BE2C (cell line): ENCODE measurements around the gene NEO1.

ENCODE experiments used
- DNase-seq: peaks from one replicate; pipeline ENCODE4 v3.0.0-alpha.2; 2020
- H3K27me3 ChIP-seq: fragments of 250-450 bp; sonication (Bioruptor Pico); 2 replicates; pipeline ENCODE4 v1.5.1; 2020; ENCODE audit warnings: mild to moderate bottlenecking
- H3K36me3 ChIP-seq: fragments of 250-450 bp; sonication (Bioruptor Pico); 2 replicates; pipeline ENCODE4 v1.5.1; 2020; ENCODE audit warnings: mild to moderate bottlenecking
- H3K4me1 ChIP-seq: fragments of 250-450 bp; sonication (Bioruptor Pico); 2 replicates; pipeline ENCODE4 v1.5.1; 2020
- H3K4me3 ChIP-seq: 2 replicates; pipeline ENCODE4 v1.5.1; 2011; ENCODE audit warnings: low read depth, low read length
- H3K9me3 ChIP-seq: fragments of 250-450 bp; sonication (Bioruptor Pico); 2 replicates; pipeline ENCODE4 v1.5.1; 2020
- TF ChIP-seq, protein P1 (sequence below): IDR thresholded peaks from 2 replicates; pipeline ENCODE4 v1.5.1; 2012; ENCODE audit warnings: mild to moderate bottlenecking, low read depth, low read length

NEO1 gene

GRCh38 chr15:73284090-73284716 lies 231.9 kb downstream of the NEO1 start:
- no peak for DNase-seq
- Histone ChIP-seq H3K4me3 (no peak overlapping the region), H3K9me3 (no peaks in the 10 kb centered on the region), H3K27me3 (peaks cover 11% of the 10 kb centered on the region), H3K4me1 (no peaks in the 10 kb centered on the region), H3K36me3 (no peaks in the 10 kb centered on the region)
- TF ChIP-seq, protein P1, sequence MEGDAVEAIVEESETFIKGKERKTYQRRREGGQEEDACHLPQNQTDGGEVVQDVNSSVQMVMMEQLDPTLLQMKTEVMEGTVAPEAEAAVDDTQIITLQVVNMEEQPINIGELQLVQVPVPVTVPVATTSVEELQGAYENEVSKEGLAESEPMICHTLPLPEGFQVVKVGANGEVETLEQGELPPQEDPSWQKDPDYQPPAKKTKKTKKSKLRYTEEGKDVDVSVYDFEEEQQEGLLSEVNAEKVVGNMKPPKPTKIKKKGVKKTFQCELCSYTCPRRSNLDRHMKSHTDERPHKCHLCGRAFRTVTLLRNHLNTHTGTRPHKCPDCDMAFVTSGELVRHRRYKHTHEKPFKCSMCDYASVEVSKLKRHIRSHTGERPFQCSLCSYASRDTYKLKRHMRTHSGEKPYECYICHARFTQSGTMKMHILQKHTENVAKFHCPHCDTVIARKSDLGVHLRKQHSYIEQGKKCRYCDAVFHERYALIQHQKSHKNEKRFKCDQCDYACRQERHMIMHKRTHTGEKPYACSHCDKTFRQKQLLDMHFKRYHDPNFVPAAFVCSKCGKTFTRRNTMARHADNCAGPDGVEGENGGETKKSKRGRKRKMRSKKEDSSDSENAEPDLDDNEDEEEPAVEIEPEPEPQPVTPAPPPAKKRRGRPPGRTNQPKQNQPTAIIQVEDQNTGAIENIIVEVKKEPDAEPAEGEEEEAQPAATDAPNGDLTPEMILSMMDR = peak; percentile 39; the same call in 1 of the 2 replicates

DNA sequence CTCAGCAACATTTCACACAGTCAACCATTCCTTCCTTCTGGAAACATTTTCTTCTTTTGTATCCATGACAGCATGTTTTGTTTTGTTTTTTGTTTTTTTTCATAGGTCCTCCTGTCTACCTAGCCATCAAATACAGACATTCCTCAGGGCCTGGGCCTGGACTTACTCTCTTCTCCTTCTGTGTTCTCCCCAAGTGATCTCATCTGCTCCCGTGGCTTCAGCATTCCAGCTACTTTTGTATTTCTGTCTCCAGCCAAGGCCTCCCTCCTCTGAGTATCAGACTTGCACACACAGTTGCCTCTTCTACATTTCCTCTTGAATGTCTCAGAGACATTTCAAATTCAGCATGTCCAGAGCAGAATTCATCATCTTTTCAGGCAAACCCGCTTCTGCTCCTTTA lies 234.0 kb downstream of the NEO1 start:
- TF ChIP-seq, protein P1 = no peak
- Histone ChIP-seq H3K9me3 (no peaks in the 10 kb centered on the region), H3K27me3 (peaks cover 11% of the 10 kb centered on the region), H3K36me3 (no peaks in the 10 kb centered on the region), H3K4me3 (no peak overlapping the region), H3K4me1 (no peaks in the 10 kb centered on the region)
- no peak for DNase-seq

- peaks cover 11% of the 10 kb centered on the region for H3K27me3 ChIP-seq
- H3K4me1 ChIP-seq = no peaks in the 10 kb centered on the region
- no peak overlapping the region for H3K4me3 ChIP-seq
- TF ChIP-seq, protein P1 = no peak
- DNase-seq = no peak
- H3K9me3 ChIP-seq = no peaks in the 10 kb centered on the region
- no peaks in the 10 kb centered on the region for H3K36me3 ChIP-seq
These were observed 234.8 kb downstream of the NEO1 start for GRCh38 chr15:73287019-73287418.

- DNase-seq = no peak
These were observed 239.2 kb downstream of the NEO1 start for GRCh38 chr15:73291441-73291840.

GRCh38 chr15:73293773-73294172 lies 241.5 kb downstream of the NEO1 start:
- TF ChIP-seq, protein P1 = no peak
- DNase-seq = no peak
- H3K4me1 ChIP-seq = no peaks in the 10 kb centered on the region
- no peak overlapping the region for H3K4me3 ChIP-seq
- no peaks in the 10 kb centered on the region for H3K36me3 ChIP-seq
- H3K27me3 ChIP-seq = peaks cover 3% of the 10 kb centered on the region; the same call in 1 of the 2 replicates
- H3K9me3 ChIP-seq = no peaks in the 10 kb centered on the region

More at GRCh38 chr15:73291441-73291840, 239.2 kb downstream of the NEO1 start:
- TF ChIP-seq, protein P1 = no peak
- Histone ChIP-seq H3K4me1 (no peaks in the 10 kb centered on the region), H3K9me3 (no peaks in the 10 kb centered on the region), H3K27me3 (peaks cover 12% of the 10 kb centered on the region), H3K36me3 (no peaks in the 10 kb centered on the region), H3K4me3 (no peak overlapping the region)

DNA sequence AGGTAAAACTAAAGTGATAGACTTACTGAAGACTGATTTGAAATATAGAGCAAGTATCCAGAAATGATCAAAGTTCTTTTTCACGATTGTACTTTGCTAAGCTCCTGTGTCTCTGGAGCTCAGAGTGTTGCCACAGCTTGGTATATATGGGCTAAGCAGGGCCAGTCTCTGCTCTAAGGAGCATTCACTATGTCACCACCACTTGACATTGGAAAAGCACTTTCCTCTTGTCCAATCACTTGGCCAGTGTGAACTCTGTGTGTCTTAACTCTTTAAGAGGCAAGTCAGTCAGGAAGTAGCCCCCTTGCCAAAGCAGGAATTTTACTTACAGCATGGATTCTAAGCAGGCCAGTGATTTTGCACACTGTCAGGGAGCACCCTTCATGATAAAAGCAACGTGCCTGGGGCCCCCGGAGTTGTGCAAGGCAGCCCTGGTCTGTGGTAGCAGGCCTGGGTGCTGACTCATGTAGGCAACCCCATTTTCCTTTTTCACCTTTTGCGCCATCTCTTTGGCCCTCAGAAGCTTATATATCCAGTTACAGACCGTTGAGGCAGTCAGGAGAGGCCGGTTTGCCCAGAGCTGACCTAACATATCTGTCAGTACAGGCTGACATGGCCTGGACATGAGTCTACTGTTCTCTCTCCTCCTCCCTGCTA lies 243.5 kb downstream of the NEO1 start:
- no peaks in the 10 kb centered on the region for H3K4me1 ChIP-seq
- peaks cover 3% of the 10 kb centered on the region; the same call in 1 of the 2 replicates for H3K27me3 ChIP-seq
- H3K9me3 ChIP-seq = no peaks in the 10 kb centered on the region
- DNase-seq = no peak
- H3K36me3 ChIP-seq = no peaks in the 10 kb centered on the region
- TF ChIP-seq, protein P1 = no peak
- no peak overlapping the region for H3K4me3 ChIP-seq
